AG04449 (cell line): Measurements from ENCODE around the gene RND1.
"Not testable (repeated sequence)": the region's sequence is repeated elsewhere in the genome, so short reads cannot be mapped to it uniquely, and the experiment has no call there.

Experiments used
- CTCF ChIA-PET: fragments of 350-600 bp; formaldehyde crosslinking; extraction: SDS; loops from one replicate; lab custom pipeline; 2021; ENCODE audit warnings: antibody characterized with exemption; lab: Yijun Ruan, JAX
- POLR2A ChIA-PET: fragments of 400-600, 350-600 bp; formaldehyde crosslinking; extraction: SDS; loops from one replicate; lab custom pipeline; 2020; ENCODE audit warnings: antibody characterized with exemption, inconsistent platforms; lab: Yijun Ruan, JAX
- DNase-seq: peaks from one replicate; pipeline ENCODE4 v3.0.0-alpha.2; 2010; ENCODE audit warnings: low read depth, low spot score
- H3K4me3 ChIP-seq: 2 replicates; pipeline ENCODE4 v1.5.1; 2011; ENCODE audit warnings: low read depth, mild to moderate bottlenecking, control low read depth, low read length
- CTCF ChIP-seq: IDR thresholded peaks from one replicate; pipeline ENCODE4 v1.5.1; 2011; ENCODE audit warnings: mild to moderate bottlenecking, moderate library complexity, low read length, control low read depth, inconsistent platforms; ENCODE audit not compliant: insufficient read depth; ENCODE audit errors: missing control alignments

Gene RND1

GRCh38 chr12:48851883-48852733 is 13.6 kb downstream of the RND1 start, which contains the start of gene DDX23:
TSS of gene DDX23 (minus strand) at chr12:48852163. CDS start at chr12:48845782, 6,381 bp downstream.
- ChIA-PET POLR2A (interaction anchor here (1.0 to 2.9 kb wide), 3 partner anchors 13 to 73 kb away, joined by 4 to 16 read pairs (median 5); partner anchors contain the start of genes FKBP11 and RND1), CTCF (interaction anchor here (0.7 to 27.6 kb wide), 40 partner anchors 10 to 163 kb away, joined by 3 to 852 read pairs (median 10); partner anchors contain the start of genes CACNB3, FKBP11, RND1 and WNT1)
- peak; percentile 83 for DNase-seq
- no peak for TF ChIP-seq CTCF
- H3K4me3 ChIP-seq = peak within 1 kb of the TSS; percentile 97

- POLR2A ChIA-PET, H3K4me3 ChIP-seq, DNase-seq: not testable (repeated sequence)
- CTCF ChIA-PET = interaction anchor here (2.8 kb wide), 1 partner anchor 11 kb away, joined by 13 read pairs; the partner anchor contains the start of gene DDX23
Measured at GRCh38 chr12:48842021-48842420, 23.6 kb downstream of the RND1 start.

- CTCF ChIA-PET = interaction anchor here (0.6 to 3.7 kb wide), 4 partner anchors 14 to 177 kb away, joined by 3 to 15 read pairs (median 4); partner anchors contain the start of gene DDX23
- POLR2A ChIA-PET = no interaction called here
- TF ChIP-seq CTCF = no peak
- no peak overlapping the region for H3K4me3 ChIP-seq
- DNase-seq = no peak
Measured at GRCh38 chr12:48838048-48838447, 27.6 kb downstream of the RND1 start.

GRCh38 chr12:48832321-48833060 is 33.2 kb downstream of the RND1 start:
- POLR2A ChIA-PET = no interaction called here
- no peak for TF ChIP-seq CTCF
- DNase-seq = no peak
- no peak overlapping the region for H3K4me3 ChIP-seq
- CTCF ChIA-PET = interaction anchor here (1.0 to 7.3 kb wide), 4 partner anchors 11 to 22 kb away, joined by 3 to 71 read pairs (median 4); no protein-coding TSS in a partner anchor

- POLR2A ChIA-PET = no interaction called here
- no peak overlapping the region for H3K4me3 ChIP-seq
- no peak for TF ChIP-seq CTCF
- DNase-seq = no peak
- CTCF ChIA-PET = interaction anchor here (1.2 to 7.3 kb wide), 3 partner anchors 12 to 23 kb away, joined by 3 to 71 read pairs (median 3); no protein-coding TSS in a partner anchor
Measured at GRCh38 chr12:48831257-48831656, 34.4 kb downstream of the RND1 start.

GRCh38 chr12:48828841-48829575 is 36.7 kb downstream of the RND1 start:
- ChIA-PET POLR2A (no interaction called here), CTCF (interaction anchor here (1.0 to 7.3 kb wide), 5 partner anchors 10 to 107 kb away, joined by 3 to 71 read pairs (median 6); no protein-coding TSS in a partner anchor)
- DNase-seq = no peak
- no peak for TF ChIP-seq CTCF
- no peak overlapping the region for H3K4me3 ChIP-seq
